Endodermal cell (in vitro differentiated cells): ENCODE data around the gene SNW1. TPM values are rescaled to one million over a fixed set of nuclear protein-coding genes. Genes with fewer than 3 reads are reported as not detected.

Experiments
- DNase-seq: peaks from one replicate; pipeline ENCODE4 v3.0.0-alpha.2; 2017
- H3K27ac ChIP-seq: 2 replicates; pipeline ENCODE4 v1.5.1; 2013; ENCODE audit warnings: mild to moderate bottlenecking, low read depth, low read length, moderate library complexity
- H3K27me3 ChIP-seq: 2 replicates; pipeline ENCODE4 v1.6.1; 2013; ENCODE audit warnings: mild to moderate bottlenecking, low read length, moderate library complexity; ENCODE audit not compliant: insufficient read depth, control insufficient read depth, poor library complexity, severe bottlenecking
- H3K36me3 ChIP-seq: 2 replicates; pipeline ENCODE4 v1.7.0; 2013; ENCODE audit warnings: mild to moderate bottlenecking, low read length, moderate library complexity; ENCODE audit not compliant: control insufficient read depth, insufficient read depth
- H3K4me1 ChIP-seq: one replicate; pipeline ENCODE4 v1.7.0; 2013; ENCODE audit warnings: low read length; ENCODE audit not compliant: control insufficient read depth, insufficient read depth
- H3K4me3 ChIP-seq: 2 replicates; pipeline ENCODE4 v1.5.1; 2013; ENCODE audit warnings: mild to moderate bottlenecking, low read length, moderate library complexity
- H3K9ac ChIP-seq: 2 replicates; pipeline ENCODE4 v1.6.1; 2013; ENCODE audit warnings: mild to moderate bottlenecking, low read length, moderate library complexity; ENCODE audit not compliant: poor library complexity, severe bottlenecking; ENCODE audit errors: extremely low read depth
- H3K9me3 ChIP-seq: 2 replicates; pipeline ENCODE4 v1.6.1; 2013; ENCODE audit warnings: mild to moderate bottlenecking, low read length, moderate library complexity; ENCODE audit not compliant: control insufficient read depth
- H3K27ac Mint-ChIP-seq: 2 replicates; pipeline ENCODE4 v1.8.0; 2020; ENCODE audit warnings: mixed read lengths
- H3K27me3 Mint-ChIP-seq: 2 replicates; pipeline ENCODE4 v1.8.0; 2021; ENCODE audit warnings: mild to moderate bottlenecking, mixed read lengths; ENCODE audit not compliant: insufficient read depth
- H3K36me3 Mint-ChIP-seq: 2 replicates; pipeline ENCODE4 v1.8.0; 2020; ENCODE audit warnings: low read depth, mixed read lengths
- H3K4me1 Mint-ChIP-seq: 2 replicates; pipeline ENCODE4 v1.8.0; 2020; ENCODE audit warnings: mixed read lengths
- H3K4me3 Mint-ChIP-seq: 2 replicates; pipeline ENCODE4 v1.8.0; 2020; ENCODE audit warnings: mild to moderate bottlenecking, moderate library complexity, mixed read lengths
- H3K9me3 Mint-ChIP-seq: 2 replicates; pipeline ENCODE4 v1.8.0; 2020; ENCODE audit warnings: mild to moderate bottlenecking, mixed read lengths
- CTCF ChIP-seq: fragments of 200-600 bp; sonication (generic); conservative IDR thresholded peaks from 2 replicates; pipeline ENCODE4 v1.5.0; 2021; ENCODE audit warnings: antibody characterized with exemption, mild to moderate bottlenecking
- WGBS, 2 experiments: methylation state at CpG; one replicate each; pipeline versions ENCODE4 v1.1.5 to v1.1.7; 2013; ENCODE audit warnings: missing lambda C conversion rate in 2 of 2, mixed read lengths in 1 of 2; ENCODE audit not compliant: insufficient coverage in 1 of 2, insufficient read length in 1 of 2; 5-methylcytosine and 5-hydroxymethylcytosine counted together
- long read RNA-seq, 4 experiments: library from polyadenylated mRNA in 2 of 4; library from RNA in 1 of 4; library from capped mRNA in 1 of 4; stranded (forward) in 3 of 4; unstranded in 1 of 4; transcript quantifications; one replicate each; pipeline ENCODE4 v2.0.0, GENCODE V29; 2020 to 2021; ENCODE audit warnings: inconsistent platforms in 1 of 4
- polyA plus RNA-seq, 2 experiments: library from polyadenylated mRNA; stranded (reverse); fragments of 50-300 nt; gene quantifications; one replicate each; pipeline ENCODE4 v1.2.3, GENCODE V29; 2013
- total RNA-seq, 2 donors: library from RNA; stranded (reverse); fragmentation: NEBNext Ultra II Directional in 1 of 2; extraction: Animal tissue kit (Norgen Biotek cat#: 25700) in 1 of 2; gene quantifications; 2 replicates in 1 of 2; 3 replicates in 1 of 2; pipeline ENCODE4 v1.2.1, GENCODE V29; 2021

Gene SNW1
- total RNA-seq, result 10 to 100 TPM; 60.8 to 87.8 TPM
- polyA plus RNA-seq (2013, experiment 1 of 2), result 70.7 TPM
- polyA plus RNA-seq (2013, experiment 2 of 2), result 66.3 TPM
- long read RNA-seq, experiment 1, partial matches to known transcripts, result 24 of 30 reads
- long read RNA-seq, experiment 1, other reads (novel, unspliced or antisense), result 3 of 30 reads
- long read RNA-seq, experiment 2, transcript SNW1-205 (13 exons, 1,855 nt), result minor isoform, 5 of 137 reads
- long read RNA-seq, experiment 2, transcript SNW1-201 (14 exons, 2,163 nt), result major isoform, 116 of 137 reads
- long read RNA-seq, experiment 2, partial matches to known transcripts, result 9 of 137 reads
- long read RNA-seq, experiment 2, other reads (novel, unspliced or antisense), result 7 of 137 reads
- long read RNA-seq, experiment 3, transcript SNW1-201 (14 exons, 2,163 nt), result major isoform, 117 of 145 reads
- long read RNA-seq, experiment 3, partial matches to known transcripts, result 21 of 145 reads
- long read RNA-seq, experiment 3, other reads (novel, unspliced or antisense), result 4 of 145 reads
- long read RNA-seq, experiment 4, transcript SNW1-201 (14 exons, 2,163 nt), result major isoform, 127 of 180 reads
- long read RNA-seq, experiment 4, partial matches to known transcripts, result 42 of 180 reads
- long read RNA-seq, experiment 4, other reads (novel, unspliced or antisense), result 8 of 180 reads

DNA sequence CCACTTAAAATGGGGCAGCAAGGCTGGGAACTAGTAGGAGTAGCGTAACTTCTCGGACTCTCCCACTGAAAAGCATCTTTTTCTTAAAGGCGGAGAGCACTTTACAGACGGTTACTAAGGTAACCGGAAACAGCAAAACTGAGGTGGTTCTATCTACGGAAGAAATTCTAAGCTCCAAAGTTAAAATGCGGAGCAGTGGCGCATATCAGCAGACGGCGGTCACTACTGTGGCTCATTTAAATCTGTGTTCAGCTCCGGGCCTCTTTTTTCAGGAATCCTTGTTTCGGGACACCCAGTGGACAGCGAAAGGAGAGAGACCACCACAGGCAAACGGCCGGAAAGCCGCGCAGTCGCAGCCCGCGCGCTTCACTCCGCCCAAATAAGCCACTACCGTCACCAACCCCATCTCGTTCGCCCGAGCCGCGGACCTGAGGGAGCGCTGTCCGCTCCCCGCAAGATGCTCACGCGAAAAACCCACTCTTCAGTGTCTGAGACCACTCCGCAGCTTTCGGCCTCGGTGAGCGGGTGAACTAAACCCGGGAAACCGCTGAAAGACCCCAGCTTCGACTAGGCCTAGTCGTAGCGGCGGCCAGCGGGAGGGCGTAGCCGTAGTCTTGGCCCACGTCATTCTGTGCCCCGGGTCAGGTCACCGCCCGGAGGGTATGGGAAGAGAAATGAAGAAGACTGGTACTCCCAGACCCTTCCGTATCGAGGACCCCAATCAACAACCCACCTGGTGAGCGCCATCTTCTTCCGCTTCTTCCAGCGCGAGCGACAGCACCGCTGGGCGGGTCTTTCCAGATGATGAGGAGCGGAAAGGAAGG is at the start of gene SNW1:
TSS of gene SNW1 (minus strand) at position 776 of the 824 bp plus-strand sequence. CDS start at position 747, 29 bp downstream.
- DNase-seq, result peak; percentile 96
- Histone ChIP-seq H3K9me3 (no peaks in the 10 kb centered on the region), H3K27me3 (no peaks in the 10 kb centered on the region), H3K4me3 (peak within 1 kb of the TSS; percentile 95), H3K27ac (peak within 1 kb of the TSS; percentile 71), H3K4me1 (no peaks in the 10 kb centered on the region), H3K9ac (peak within 1 kb of the TSS; percentile 89), H3K36me3 (peaks cover 24% of the 10 kb centered on the region)
- Mint-ChIP-seq H3K36me3 (peaks cover 16% of the 10 kb centered on the region), H3K9me3 (no peaks in the 10 kb centered on the region), H3K27me3 (peaks cover 2% of the 10 kb centered on the region), H3K27ac (peak within 1 kb of the TSS; percentile 99), H3K4me3 (peak within 1 kb of the TSS; percentile 99), H3K4me1 (peaks cover 13% of the 10 kb centered on the region)
- 1% methylated on average over 21 to 60 of the region's 60 CpGs for WGBS, 2 experiments
- peak; percentile 46 for TF ChIP-seq CTCF

GRCh38 chr14:77809011-77809410 is 48.1 kb upstream of the SNW1 start:
- 83 to 96% methylated on average over 1 of the region's 1 CpG for WGBS, 2 experiments
- Mint-ChIP-seq H3K27ac (no peak overlapping the region), H3K4me1 (peaks cover 2% of the 10 kb centered on the region), H3K4me3 (no peak overlapping the region), H3K36me3 (no peaks in the 10 kb centered on the region), H3K9me3 (no peaks in the 10 kb centered on the region), H3K27me3 (no peaks in the 10 kb centered on the region)
- H3K27me3 ChIP-seq, result peaks cover 1% of the 10 kb centered on the region
- H3K36me3 ChIP-seq, result no peaks in the 10 kb centered on the region
- no peak overlapping the region for H3K4me3 ChIP-seq
- no peak overlapping the region for H3K9ac ChIP-seq
- TF ChIP-seq CTCF, result no peak
- H3K4me1 ChIP-seq, result no peaks in the 10 kb centered on the region
- no peak overlapping the region for H3K27ac ChIP-seq
- DNase-seq, result no peak
- H3K9me3 ChIP-seq, result no peaks in the 10 kb centered on the region

DNA sequence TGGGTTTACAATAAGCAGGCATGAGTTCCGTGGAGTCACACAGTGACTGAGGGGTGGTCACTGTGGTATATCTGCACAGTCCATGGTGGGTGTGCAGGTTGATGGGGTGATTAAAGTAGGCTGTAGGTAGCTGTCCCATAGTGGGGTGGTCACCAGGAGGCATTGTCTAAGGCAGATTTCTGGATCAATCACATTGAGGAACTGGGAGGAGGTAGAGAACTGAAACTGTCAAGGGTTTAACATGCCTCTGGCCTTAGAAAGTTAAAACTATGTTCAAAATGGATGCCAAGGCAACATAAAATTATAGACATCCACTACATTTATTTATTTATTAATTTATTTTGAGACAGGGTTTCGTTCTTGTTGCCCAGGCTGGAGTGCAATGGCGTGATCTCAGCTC is 47.3 kb upstream of the SNW1 start:
- Histone ChIP-seq H3K4me1 (no peaks in the 10 kb centered on the region), H3K36me3 (no peaks in the 10 kb centered on the region), H3K9ac (no peak overlapping the region), H3K27me3 (peaks cover 9% of the 10 kb centered on the region), H3K4me3 (no peak overlapping the region), H3K9me3 (no peaks in the 10 kb centered on the region), H3K27ac (no peak overlapping the region)
- DNase-seq, result no peak
- Mint-ChIP-seq H3K9me3 (no peaks in the 10 kb centered on the region), H3K36me3 (no peaks in the 10 kb centered on the region), H3K4me3 (no peak overlapping the region), H3K4me1 (peaks cover 2% of the 10 kb centered on the region), H3K27ac (no peak overlapping the region), H3K27me3 (no peaks in the 10 kb centered on the region)
- 95 to 100% methylated on average over 1 to 3 of the region's 3 CpGs for WGBS, 2 experiments
- TF ChIP-seq CTCF, result no peak
